Aorta (tissue), 5 donors: ENCODE results near the gene SATL1. TPM values are rescaled to one million over a fixed set of nuclear protein-coding genes. Genes with fewer than 3 reads are reported as not detected.
"Not testable (repeated sequence)": the region's sequence is repeated elsewhere in the genome, so short reads cannot be mapped to it uniquely, and the experiment has no call there.

Experiments
- ATAC-seq: fragments of 200-7000 bp; cut with Tn5 transposase; one replicate; pipeline ENCODE4 v1.9.1; 2022; ENCODE audit warnings: moderate library complexity; ENCODE audit not compliant: low FRiP score
- DNase-seq, 2 donors: peaks; one replicate each; pipeline ENCODE4 v3.0.0-alpha.2; 2020
- H3K27ac ChIP-seq, 2 donors: one replicate each; pipeline ENCODE4 v1.5.1; 2013; ENCODE audit warnings: low read length in 2 of 2, mild to moderate bottlenecking in 2 of 2, moderate library complexity in 2 of 2, control low read depth in 1 of 2, inconsistent platforms in 1 of 2, low read depth in 1 of 2
- H3K27me3 ChIP-seq, 2 donors: one replicate each; pipeline ENCODE4 v1.6.1; 2013; ENCODE audit warnings: control low read depth in 1 of 2, low read length in 1 of 2, mild to moderate bottlenecking in 1 of 2, moderate library complexity in 1 of 2; ENCODE audit not compliant: insufficient read depth in 2 of 2, control insufficient read depth in 1 of 2
- H3K36me3 ChIP-seq, 2 donors: one replicate each; pipeline ENCODE4 v1.6.1; 2013; ENCODE audit warnings: control low read depth in 1 of 2, low read length in 1 of 2, mild to moderate bottlenecking in 1 of 2; ENCODE audit not compliant: insufficient read depth in 2 of 2, control insufficient read depth in 1 of 2
- H3K4me1 ChIP-seq, 2 donors: one replicate each; pipeline ENCODE4 v1.6.1; 2013; ENCODE audit warnings: low read length in 2 of 2, control low read depth in 1 of 2, mild to moderate bottlenecking in 1 of 2, moderate library complexity in 1 of 2; ENCODE audit not compliant: insufficient read depth in 2 of 2, control insufficient read depth in 1 of 2
- H3K4me3 ChIP-seq, 2 donors: one replicate each; pipeline ENCODE4 v1.5.1; 2013; ENCODE audit warnings: low read length in 2 of 2, control low read depth in 1 of 2, mild to moderate bottlenecking in 1 of 2
- H3K9me3 ChIP-seq: one replicate; pipeline ENCODE4 v1.6.1; 2013; ENCODE audit warnings: mild to moderate bottlenecking, low read length; ENCODE audit not compliant: control insufficient read depth
- WGBS, 2 donors: extraction: QIAGEN DNeasy Blood & Tissue Kit; methylation state at CpG; one replicate each; pipeline ENCODE4 v1.1.7; 2013; 5-methylcytosine and 5-hydroxymethylcytosine counted together
- intact Hi-C, 2 donors: fragments of 100-400 bp; cut with DNase I; formaldehyde crosslinking; loops; one replicate each; pipeline versions ENCODE4 v1.14.2 to v1.15.0; 2022
- long read RNA-seq, 2 donors: library from polyadenylated mRNA; unstranded; transcript quantifications; one replicate each; pipeline ENCODE4 v2.0.0, GENCODE V29; 2020 to 2021
- polyA plus RNA-seq, 2 donors: library from polyadenylated mRNA; stranded (reverse); fragments of 200-250 nt; gene quantifications; one replicate each; pipeline ENCODE4 v1.2.3, GENCODE V29; 2013
- total RNA-seq, 2 donors: library from RNA; stranded (reverse); fragmentation: NEBNext Ultra II Directional; extraction: Animal tissue kit (Norgen Biotek cat#: 25700); gene quantifications; one replicate each; pipeline ENCODE4 v1.2.1, GENCODE V29; 2021
- donor health status: healthy with polysubstance abuse.
- donor health status: Bipolar disorder and iron deficiency.
- donor health status: DM: no; HTN: no; CAD: no.
- donor health status: DM: no; HTN: no; CAD: no.
- donor health status: DM: yes; HTN: yes; CAD: no.

SATL1 gene
- not detected for total RNA-seq
- polyA plus RNA-seq, result not detected
- long read RNA-seq, donor 1, result 0 reads
- long read RNA-seq, donor 2, result 0 reads

- ATAC-seq (peak; percentile 62), DNase-seq (peak; percentile 47 to 77)
- H3K36me3 ChIP-seq, result no peaks in the 10 kb centered on the region
- no peaks in the 10 kb centered on the region for H3K4me1 ChIP-seq
- intact Hi-C loops, result no loop called here
- H3K4me3 ChIP-seq, result peak within 1 kb of the TSS; percentile 52 to 63
- H3K27me3 ChIP-seq, result no peaks in the 10 kb centered on the region
- 0 to 28% methylated on average over 63 to 65 of the region's 65 CpGs for WGBS, 2 donors
- H3K9me3 ChIP-seq, result no peaks in the 10 kb centered on the region
- H3K27ac ChIP-seq, result no peak within 1 kb of the TSS
These were observed at the start of gene SATL1, which contains the start of gene ZNF711 for GRCh38 chrX:85243761-85244449. SATL1 (minus strand) TSS chrX:85243779; CDS start chrX:85108968, 134,811 bp downstream. ZNF711 (plus strand) TSS chrX:85243991; CDS start chrX:85247573, 3,582 bp downstream.

GRCh38 chrX:85288992-85289723 is 45.6 kb upstream of the SATL1 start:
- Histone ChIP-seq H3K27ac (no peak overlapping the region), H3K27me3 (no peaks in the 10 kb centered on the region), H3K9me3 (no peaks in the 10 kb centered on the region), H3K36me3 (no peaks in the 10 kb centered on the region), H3K4me1 (no peaks in the 10 kb centered on the region), H3K4me3 (no peak overlapping the region)
- intact Hi-C loops, result no loop called here
- no peak for ATAC-seq
- WGBS, 2 donors, result 76 to 91% methylated on average over 7 of the region's 7 CpGs
- no peak for DNase-seq

GRCh38 chrX:85285286-85285685 is 41.7 kb upstream of the SATL1 start:
- H3K27ac ChIP-seq, H3K27me3 ChIP-seq, H3K4me3 ChIP-seq, H3K4me1 ChIP-seq, intact Hi-C loops, H3K36me3 ChIP-seq, DNase-seq, ATAC-seq, H3K9me3 ChIP-seq: not testable (repeated sequence)
- WGBS, 2 donors, result 87% methylated on average over 6 of the region's 6 CpGs

GRCh38 chrX:85244450-85245211 is 1.1 kb upstream of the SATL1 start:
- 0 to 29% methylated on average over 42 of the region's 42 CpGs for WGBS, 2 donors

GRCh38 chrX:85243155-85243554 is 424 bp downstream of the SATL1 start:
- intact Hi-C loops, result no loop called here
- Histone ChIP-seq H3K9me3 (no peaks in the 10 kb centered on the region), H3K36me3 (no peaks in the 10 kb centered on the region), H3K4me1 (no peaks in the 10 kb centered on the region), H3K4me3 (no peak overlapping the region), H3K27ac (no peak overlapping the region), H3K27me3 (no peaks in the 10 kb centered on the region)
- no peak for DNase-seq
- 28 to 51% methylated on average over 2 of the region's 2 CpGs for WGBS, 2 donors
- ATAC-seq, result no peak

More at GRCh38 chrX:85244450-85245211, 1.1 kb upstream of the SATL1 start:
- Histone ChIP-seq H3K4me3 (peak overlapping the region; percentile 52 to 63), H3K27me3 (no peaks in the 10 kb centered on the region), H3K9me3 (no peaks in the 10 kb centered on the region), H3K27ac (no peak overlapping the region), H3K36me3 (no peaks in the 10 kb centered on the region), H3K4me1 (no peaks in the 10 kb centered on the region)
- peak in 1 of 2 donors; percentile 74 for DNase-seq
- ATAC-seq, result peak; percentile 46
- intact Hi-C loops, result no loop called here

GRCh38 chrX:85223359-85223758 is 20.2 kb downstream of the SATL1 start:
- DNase-seq (no peak), ATAC-seq (no peak)
- Histone ChIP-seq H3K27me3 (no peaks in the 10 kb centered on the region), H3K36me3 (no peaks in the 10 kb centered on the region), H3K27ac (no peak overlapping the region), H3K4me3 (no peak overlapping the region), H3K9me3 (no peaks in the 10 kb centered on the region), H3K4me1 (no peaks in the 10 kb centered on the region)
- WGBS, 2 donors, result 58 to 68% methylated on average over 2 of the region's 2 CpGs
- intact Hi-C loops, result no loop called here

- Histone ChIP-seq H3K27ac (no peak overlapping the region), H3K36me3 (no peaks in the 10 kb centered on the region), H3K9me3 (no peaks in the 10 kb centered on the region), H3K27me3 (no peaks in the 10 kb centered on the region), H3K4me1 (no peaks in the 10 kb centered on the region), H3K4me3 (no peak overlapping the region)
- intact Hi-C loops, result no loop called here
- ATAC-seq (no peak), DNase-seq (no peak)
- WGBS, 2 donors, result 55 to 84% methylated on average over 1 of the region's 1 CpG
These were observed 22.2 kb downstream of the SATL1 start for GRCh38 chrX:85221361-85221760.

- intact Hi-C loops, result no loop called here
- H3K4me3 ChIP-seq, result no peak overlapping the region
- ATAC-seq (no peak), DNase-seq (no peak)
- 39 to 56% methylated on average over 1 of the region's 1 CpG for WGBS, 2 donors
- H3K36me3 ChIP-seq, result no peaks in the 10 kb centered on the region
- no peak overlapping the region for H3K27ac ChIP-seq
- H3K9me3 ChIP-seq, result no peaks in the 10 kb centered on the region
- H3K27me3 ChIP-seq, result no peaks in the 10 kb centered on the region
- H3K4me1 ChIP-seq, result no peaks in the 10 kb centered on the region
These were observed 27.6 kb downstream of the SATL1 start for GRCh38 chrX:85215946-85216345.
